T-cell (primary cell): ENCODE measurements around the gene HASPIN. TPM values are rescaled to one million over a fixed set of nuclear protein-coding genes. Genes with fewer than 3 reads are reported as not detected.

ENCODE experiments used
- ATAC-seq, 4 experiments: fragments of 200-7000 bp in 3 of 4; fragments of 150-1000 bp in 1 of 4; cut with Tn5 transposase; replicated peaks in 1 of 4; 1 replicate in 3 of 4; 2 replicates in 1 of 4; pipeline ENCODE4 v1.10.0; 2021; ENCODE audit warnings: moderate library complexity in 3 of 4, mild to moderate bottlenecking in 2 of 4, moderate number of reproducible peaks in 1 of 4
- CTCF ChIA-PET, 2 donors: fragments of 300-600 bp; sonication (Branson Sonifier 250); formaldehyde crosslinking; loops; one replicate each; lab custom pipeline; 2022; ENCODE audit warnings: antibody characterized with exemption in 2 of 2; lab: Charles Lee
- POLR2A ChIA-PET, 2 donors: fragments of 300-600 bp; sonication (Branson Sonifier 250); formaldehyde crosslinking; loops; one replicate each; lab custom pipeline; 2022; ENCODE audit warnings: antibody characterized with exemption in 2 of 2; lab: Charles Lee
- DNase-seq, 35 experiments: peaks; one replicate each; pipeline versions ENCODE4 v3.0.0 to v3.0.0-alpha.2; 2013 to 2023
- H3K27ac ChIP-seq: one replicate; pipeline ENCODE4 v1.5.1; 2013; ENCODE audit warnings: low read length
- H3K27me3 ChIP-seq, 2 experiments: replicated peaks in 1 of 2; 1 replicate in 1 of 2; 2 replicates in 1 of 2; pipeline versions ENCODE4 v1.6.1 to v1.7.0; 2013; ENCODE audit warnings: low read length in 1 of 2, mixed read lengths in 1 of 2; ENCODE audit not compliant: control insufficient read depth in 2 of 2, insufficient read depth in 2 of 2; ENCODE audit errors: extremely low read depth in 1 of 2
- H3K36me3 ChIP-seq, 2 donors: 1 replicate in 1 of 2; 2 replicates in 1 of 2; pipeline versions ENCODE4 v1.6.1 to v1.7.0; 2013; ENCODE audit warnings: low read length in 1 of 2; ENCODE audit not compliant: control insufficient read depth in 2 of 2, insufficient read depth in 1 of 2; ENCODE audit errors: extremely low read depth in 1 of 2
- H3K4me1 ChIP-seq, 2 experiments: 1 replicate in 1 of 2; 2 replicates in 1 of 2; pipeline versions ENCODE4 v1.6.1 to v1.7.0; 2013; ENCODE audit warnings: low read length in 2 of 2, mixed read lengths in 1 of 2; ENCODE audit not compliant: insufficient read depth in 2 of 2, control insufficient read depth in 1 of 2; ENCODE audit errors: extremely low read depth in 1 of 2
- H3K4me3 ChIP-seq, 2 donors: 1 replicate in 1 of 2; 2 replicates in 1 of 2; pipeline versions ENCODE4 v1.5.1 to v1.7.0; 2013; ENCODE audit warnings: mild to moderate bottlenecking in 2 of 2, low read length in 1 of 2, moderate library complexity in 1 of 2; ENCODE audit not compliant: control insufficient read depth in 1 of 2; ENCODE audit errors: extremely low read depth in 1 of 2
- H3K9me3 ChIP-seq: 2 replicates; pipeline ENCODE4 v1.7.0; 2013
- H3K27ac Mint-ChIP-seq, 2 donors: one replicate each; pipeline ENCODE4 v1.8.0; 2020 to 2021; ENCODE audit warnings: mild to moderate bottlenecking in 2 of 2, mixed read lengths in 2 of 2
- H3K27me3 Mint-ChIP-seq, 2 donors: one replicate each; pipeline ENCODE4 v1.8.0; 2021 to 2022; ENCODE audit warnings: mixed read lengths in 2 of 2
- H3K36me3 Mint-ChIP-seq: one replicate; pipeline ENCODE4 v1.8.0; 2021; ENCODE audit warnings: mixed read lengths
- H3K4me1 Mint-ChIP-seq, 3 donors: one replicate each; pipeline ENCODE4 v1.8.0; 2020 to 2022; ENCODE audit warnings: mixed read lengths in 3 of 3, mild to moderate bottlenecking in 1 of 3
- H3K4me3 Mint-ChIP-seq, 3 donors: one replicate each; pipeline ENCODE4 v1.8.0; 2020 to 2022; ENCODE audit warnings: mild to moderate bottlenecking in 3 of 3, mixed read lengths in 3 of 3, moderate library complexity in 3 of 3
- H3K9me3 Mint-ChIP-seq, 3 donors: one replicate each; pipeline ENCODE4 v1.8.0; 2020 to 2022; ENCODE audit warnings: mixed read lengths in 3 of 3
- WGBS: methylation state at CpG from one replicate; pipeline ENCODE4 v1.1.5; 2013; ENCODE audit warnings: missing lambda C conversion rate; ENCODE audit not compliant: insufficient coverage; 5-methylcytosine and 5-hydroxymethylcytosine counted together
- total RNA-seq, 35 experiments: library from RNA in 6 of 35; stranded (reverse) in 6 of 35; fragments of 120-200 nt in 1 of 35; gene quantifications; one replicate each; pipeline versions ENCODE4 v1.2.1 to v1.2.4 and lab custom pipeline; 2013 to 2026

The HASPIN gene
- total RNA-seq, 5 donors from 2014 or later (not counting 1 experiment from before 2014, with no cell fraction given), result 0.33 to 1.0 (median 0.68) TPM

GRCh38 chr17:3766779-3767178 lies 43.1 kb downstream of the HASPIN start:
- ChIA-PET POLR2A (no interaction called here), CTCF (interaction anchor here in 1 of 2 donors (0.7 kb wide), 1 partner anchor 69 kb away, joined by 4 read pairs; no protein-coding TSS in a partner anchor)
- Mint-ChIP-seq H3K4me1 (peaks cover 58 to 77% (median 71%) of the 10 kb centered on the region in 3 donors), H3K4me3 (peak overlapping the region in 1 of 3 donors; percentile 60), H3K27me3 (no peaks in the 10 kb centered on the region), H3K27ac (peak overlapping the region; percentile 41 to 77), H3K36me3 (no peaks in the 10 kb centered on the region), H3K9me3 (no peaks in the 10 kb centered on the region)
- Histone ChIP-seq H3K4me1 (peaks cover 21 to 99% of the 10 kb centered on the region in 2 experiments), H3K27ac (no peak overlapping the region), H3K9me3 (no peaks in the 10 kb centered on the region), H3K27me3 (no peaks in the 10 kb centered on the region), H3K36me3 (no peaks in the 10 kb centered on the region), H3K4me3 (no peak overlapping the region)
- DNase-seq, result peak in 21 of 35 experiments; percentile 17 to 60 (median 31)
- WGBS, result 45% methylated on average over 7 of the region's 8 CpGs
- ATAC-seq, result no peak

GRCh38 chr17:3768341-3768740 lies 44.6 kb downstream of the HASPIN start:
- ATAC-seq, result no peak
- Histone ChIP-seq H3K9me3 (no peaks in the 10 kb centered on the region), H3K27ac (no peak overlapping the region), H3K4me3 (no peak overlapping the region), H3K27me3 (no peaks in the 10 kb centered on the region), H3K4me1 (peaks cover 25 to 93% of the 10 kb centered on the region in 2 experiments), H3K36me3 (no peaks in the 10 kb centered on the region)
- Mint-ChIP-seq H3K4me1 (peaks cover 69 to 81% (median 73%) of the 10 kb centered on the region in 3 donors), H3K27ac (peak overlapping the region in 1 of 2 donors; percentile 80), H3K27me3 (no peaks in the 10 kb centered on the region), H3K9me3 (no peaks in the 10 kb centered on the region), H3K4me3 (peak overlapping the region in 1 of 3 donors; percentile 58), H3K36me3 (no peaks in the 10 kb centered on the region)
- POLR2A ChIA-PET, result no interaction called here
- CTCF ChIA-PET, result interaction anchor here in 1 of 2 donors (0.6 kb wide), 1 partner anchor 976 kb away, joined by 3 read pairs; no protein-coding TSS in a partner anchor
- 92% methylated on average over 8 of the region's 9 CpGs for WGBS
- DNase-seq, result no peak

- Mint-ChIP-seq H3K36me3 (no peaks in the 10 kb centered on the region), H3K27ac (peak overlapping the region in 1 of 2 donors; percentile 80), H3K4me3 (peak overlapping the region in 1 of 3 donors; percentile 58), H3K9me3 (no peaks in the 10 kb centered on the region), H3K4me1 (peaks cover 69 to 78% (median 69%) of the 10 kb centered on the region in 3 donors), H3K27me3 (no peaks in the 10 kb centered on the region)
- ATAC-seq (no peak), DNase-seq (no peak)
- POLR2A ChIA-PET, result no interaction called here
- Histone ChIP-seq H3K36me3 (no peaks in the 10 kb centered on the region), H3K27ac (no peak overlapping the region), H3K9me3 (no peaks in the 10 kb centered on the region), H3K4me1 (peaks cover 25 to 88% of the 10 kb centered on the region in 2 experiments), H3K4me3 (no peak overlapping the region), H3K27me3 (no peaks in the 10 kb centered on the region)
- CTCF ChIA-PET, result interaction anchor here in 1 of 2 donors (0.6 to 1.6 kb wide), 2 partner anchors 31 to 47 kb away, joined by 3 to 6 read pairs; no protein-coding TSS in a partner anchor
- WGBS, result 53% methylated on average over 2 of the region's 8 CpGs
Observed at GRCh38 chr17:3768769-3769168, 45.1 kb downstream of the HASPIN start.

- CTCF ChIA-PET, result no interaction called here
Observed at GRCh38 chr17:3770466-3770865, 46.8 kb downstream of the HASPIN start.

GRCh38 chr17:3771140-3771539 lies 47.4 kb downstream of the HASPIN start:
- peaks cover 49 to 59% (median 55%) of the 10 kb centered on the region in 3 donors for H3K4me1 Mint-ChIP-seq
- H3K9me3 ChIP-seq, result no peaks in the 10 kb centered on the region
- H3K27ac Mint-ChIP-seq, result peak overlapping the region; percentile 7 to 83
- no peaks in the 10 kb centered on the region for H3K9me3 Mint-ChIP-seq
- H3K27me3 Mint-ChIP-seq, result no peaks in the 10 kb centered on the region
- peak overlapping the region in 1 of 3 donors; percentile 58 for H3K4me3 Mint-ChIP-seq
- ChIA-PET CTCF (no interaction called here), POLR2A (no interaction called here)
- 68% methylated on average over 11 of the region's 16 CpGs for WGBS
- H3K36me3 Mint-ChIP-seq, result no peaks in the 10 kb centered on the region
- ATAC-seq (peak; percentile 48 to 70 (median 53)), DNase-seq (peak in 13 of 35 experiments; percentile 11 to 55 (median 34))
- no peaks in the 10 kb centered on the region for H3K27me3 ChIP-seq
- no peak overlapping the region for H3K4me3 ChIP-seq
- peak overlapping the region; percentile 62 for H3K27ac ChIP-seq
- peaks cover 18 to 65% of the 10 kb centered on the region in 2 experiments for H3K4me1 ChIP-seq
- no peaks in the 10 kb centered on the region for H3K36me3 ChIP-seq

More at GRCh38 chr17:3770466-3770865, 46.8 kb downstream of the HASPIN start:
- POLR2A ChIA-PET, result interaction anchor here in 1 of 2 donors (0.7 kb wide), 1 partner anchor 93 kb away, joined by 6 read pairs; no protein-coding TSS in a partner anchor
- Histone ChIP-seq H3K27me3 (no peaks in the 10 kb centered on the region), H3K4me1 (peaks cover 22 to 72% of the 10 kb centered on the region in 2 experiments), H3K36me3 (no peaks in the 10 kb centered on the region), H3K27ac (peak overlapping the region; percentile 62), H3K9me3 (no peaks in the 10 kb centered on the region), H3K4me3 (no peak overlapping the region)
- Mint-ChIP-seq H3K4me3 (peak overlapping the region in 1 of 3 donors; percentile 58), H3K27me3 (no peaks in the 10 kb centered on the region), H3K27ac (peak overlapping the region; percentile 49 to 83), H3K36me3 (no peaks in the 10 kb centered on the region), H3K9me3 (no peaks in the 10 kb centered on the region), H3K4me1 (peaks cover 56 to 66% (median 61%) of the 10 kb centered on the region in 3 donors)
- 23% methylated on average over 4 of the region's 8 CpGs for whole genome bisulfite sequencing
- peak; percentile 56 to 76 (median 74) for ATAC-seq
- DNase-seq, result peak; percentile 23 to 75 (median 55)

GRCh38 chr17:3772764-3773163 lies 49.1 kb downstream of the HASPIN start:
- no peaks in the 10 kb centered on the region for H3K27me3 ChIP-seq
- POLR2A ChIA-PET, result no interaction called here

More at GRCh38 chr17:3772764-3773163, 49.1 kb downstream of the HASPIN start:
- H3K36me3 Mint-ChIP-seq, result no peaks in the 10 kb centered on the region
- CTCF ChIA-PET, result interaction anchor here in 1 of 2 donors (0.5 kb wide), 1 partner anchor 16 kb away, joined by 3 read pairs; no protein-coding TSS in a partner anchor
- H3K27ac Mint-ChIP-seq, result no peak overlapping the region
- H3K27me3 Mint-ChIP-seq, result no peaks in the 10 kb centered on the region
- H3K4me3 Mint-ChIP-seq, result peak overlapping the region in 1 of 3 donors; percentile 2
- peaks cover 38 to 47% (median 45%) of the 10 kb centered on the region in 3 donors for H3K4me1 Mint-ChIP-seq
- H3K4me3 ChIP-seq, result no peak overlapping the region
- WGBS, result 83% methylated on average over 5 of the region's 12 CpGs
- ATAC-seq, result no peak
- H3K27ac ChIP-seq, result no peak overlapping the region
- no peaks in the 10 kb centered on the region for H3K9me3 ChIP-seq
- H3K4me1 ChIP-seq, result peaks cover 18 to 49% of the 10 kb centered on the region in 2 experiments
- no peaks in the 10 kb centered on the region for H3K36me3 ChIP-seq
- no peak for DNase-seq
- no peaks in the 10 kb centered on the region for H3K9me3 Mint-ChIP-seq
